Epithelial cell of proximal tubule (primary cell): ENCODE data around the gene ZFPM1. TPM values are rescaled to one million over a fixed set of nuclear protein-coding genes. Genes with fewer than 3 reads are reported as not detected.

Experiments
- DNase-seq: peaks from one replicate; pipeline ENCODE4 v3.0.0-alpha.2; 2011; ENCODE audit warnings: low read depth
- H3K4me3 ChIP-seq: 2 replicates; pipeline ENCODE4 v1.5.1; 2011; ENCODE audit warnings: low read depth, mild to moderate bottlenecking, low read length
- CTCF ChIP-seq: conservative IDR thresholded peaks from 2 replicates; pipeline ENCODE4 v1.5.1; 2012; ENCODE audit warnings: low read depth, mild to moderate bottlenecking, low read length
- total RNA-seq: library from RNA; depleted of rRNA; stranded (reverse); fragments of >200 nt; gene quantifications from 2 replicates; pipeline ENCODE4 v1.2.3, GENCODE V29; 2015

Gene ZFPM1
- total RNA-seq, 1 donor from 2014 or later = 5.7 TPM

- no peak for TF ChIP-seq CTCF
- DNase-seq = no peak
- no peak overlapping the region for H3K4me3 ChIP-seq
Measured at GRCh38 chr16:88439016-88439415, 14.1 kb upstream of the ZFPM1 start.

GRCh38 chr16:88439706-88440105 is 13.4 kb upstream of the ZFPM1 start:
- no peak overlapping the region for H3K4me3 ChIP-seq
- DNase-seq = no peak
- TF ChIP-seq CTCF = no peak

GRCh38 chr16:88440111-88440510 is 13.0 kb upstream of the ZFPM1 start:
- DNase-seq = no peak
- no peak overlapping the region for H3K4me3 ChIP-seq
- TF ChIP-seq CTCF = no peak

- TF ChIP-seq CTCF = no peak
- DNase-seq = no peak
Measured at GRCh38 chr16:88440686-88441405, 12.2 kb upstream of the ZFPM1 start.

GRCh38 chr16:88441460-88441859 is 11.6 kb upstream of the ZFPM1 start:
- DNase-seq = no peak
- TF ChIP-seq CTCF = no peak
- H3K4me3 ChIP-seq = no peak overlapping the region

More at GRCh38 chr16:88440686-88441405, 12.2 kb upstream of the ZFPM1 start:
- H3K4me3 ChIP-seq = no peak overlapping the region

GRCh38 chr16:88442383-88442726 is 10.7 kb upstream of the ZFPM1 start:
- no peak for TF ChIP-seq CTCF
- no peak overlapping the region for H3K4me3 ChIP-seq

GRCh38 chr16:88442727-88443576 is 10.1 kb upstream of the ZFPM1 start:
- no peak overlapping the region for H3K4me3 ChIP-seq
- TF ChIP-seq CTCF = peak; percentile 80
- no peak for DNase-seq

More at GRCh38 chr16:88442383-88442726, 10.7 kb upstream of the ZFPM1 start:
- DNase-seq = no peak
